ENCODE results near the gene GSS. TPM values are rescaled to one million over a fixed set of nuclear protein-coding genes. Genes with fewer than 3 reads are reported as not detected.

GSS gene
- total and polyA plus RNA-seq, 2 donors (not counting 3 experiments of a cell fraction or from before 2014, with no cell fraction given), result 47.9 to 65.1 TPM

GRCh38 chr20:34949120-34949519, 6.5 kb downstream of the GSS start:
- DNase-seq (ENCODE audit: low read depth, low spot score), result no peak
- H3K9me1 ChIP-seq (replicated peaks; ENCODE audit: control insufficient read depth, extremely low read depth, insufficient read depth, low read length), result no peaks in the 10 kb centered on the region
- TF ChIP-seq EZH2 (IDR thresholded peaks at IDR 0.05; ENCODE audit: borderline replicate concordance, low read depth, low read length, severe bottlenecking), result no peak
- TF ChIP-seq GATA2 (IDR thresholded peaks at IDR 0.05; ENCODE audit: insufficient read depth, insufficient read length, low read depth, low read length), result no peak
- TF ChIP-seq MYC (IDR thresholded peaks at IDR 0.05; ENCODE audit: low read depth, low read length), result no peak
- no peak for TF ChIP-seq POLR2AphosphoS5 (IDR thresholded peaks at IDR 0.05; ENCODE audit: insufficient read depth, low read depth, low read length)
- TF ChIP-seq POLR2A (IDR thresholded peaks at IDR 0.05; ENCODE audit: low read depth, low read length), result no peak
- TF ChIP-seq FOS (IDR thresholded peaks at IDR 0.05; ENCODE audit: borderline replicate concordance, insufficient read depth, low read length), result no peak
- no peak for TF ChIP-seq JUN (IDR thresholded peaks at IDR 0.05; ENCODE audit: borderline replicate concordance, insufficient read depth, insufficient read length, low read depth)
- TF ChIP-seq, protein P1, sequence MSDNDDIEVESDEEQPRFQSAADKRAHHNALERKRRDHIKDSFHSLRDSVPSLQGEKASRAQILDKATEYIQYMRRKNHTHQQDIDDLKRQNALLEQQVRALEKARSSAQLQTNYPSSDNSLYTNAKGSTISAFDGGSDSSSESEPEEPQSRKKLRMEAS (IDR thresholded peaks at IDR 0.05; ENCODE audit: insufficient read depth, insufficient read length), result no peak
- TF ChIP-seq, protein P2, sequence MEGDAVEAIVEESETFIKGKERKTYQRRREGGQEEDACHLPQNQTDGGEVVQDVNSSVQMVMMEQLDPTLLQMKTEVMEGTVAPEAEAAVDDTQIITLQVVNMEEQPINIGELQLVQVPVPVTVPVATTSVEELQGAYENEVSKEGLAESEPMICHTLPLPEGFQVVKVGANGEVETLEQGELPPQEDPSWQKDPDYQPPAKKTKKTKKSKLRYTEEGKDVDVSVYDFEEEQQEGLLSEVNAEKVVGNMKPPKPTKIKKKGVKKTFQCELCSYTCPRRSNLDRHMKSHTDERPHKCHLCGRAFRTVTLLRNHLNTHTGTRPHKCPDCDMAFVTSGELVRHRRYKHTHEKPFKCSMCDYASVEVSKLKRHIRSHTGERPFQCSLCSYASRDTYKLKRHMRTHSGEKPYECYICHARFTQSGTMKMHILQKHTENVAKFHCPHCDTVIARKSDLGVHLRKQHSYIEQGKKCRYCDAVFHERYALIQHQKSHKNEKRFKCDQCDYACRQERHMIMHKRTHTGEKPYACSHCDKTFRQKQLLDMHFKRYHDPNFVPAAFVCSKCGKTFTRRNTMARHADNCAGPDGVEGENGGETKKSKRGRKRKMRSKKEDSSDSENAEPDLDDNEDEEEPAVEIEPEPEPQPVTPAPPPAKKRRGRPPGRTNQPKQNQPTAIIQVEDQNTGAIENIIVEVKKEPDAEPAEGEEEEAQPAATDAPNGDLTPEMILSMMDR (IDR thresholded peaks at IDR 0.05; ENCODE audit: extremely low read depth in 1 of 2, insufficient read depth in 1 of 2, low read depth in 1 of 2, low read length in 2 of 2), result no peak
- H4K20me1 ChIP-seq (replicated peaks; ENCODE audit: control insufficient read depth, extremely low read depth, insufficient read depth, low read length), result no peaks in the 10 kb centered on the region
- H3K27me3 ChIP-seq (ENCODE audit: control insufficient read depth in 2 of 2, insufficient read depth in 2 of 2, low read length in 2 of 2), result no peaks in the 10 kb centered on the region
- no peaks in the 10 kb centered on the region for H3K9me3 ChIP-seq (replicated peaks; ENCODE audit: control insufficient read depth, insufficient read depth, low read length)
- no peak overlapping the region for H2AFZ ChIP-seq (ENCODE audit: low read depth, low read length)
- BruUV-seq (replicated peaks), result no TSS peak
- no peak overlapping the region for H3K9ac ChIP-seq (replicated peaks; ENCODE audit: extremely low read depth, insufficient read depth, low read length)
- H3K36me3 ChIP-seq (ENCODE audit: control insufficient read depth in 2 of 2, extremely low read depth in 1 of 2, insufficient read depth in 2 of 2, low read length in 2 of 2), result peaks cover 0 to under 1% of the 10 kb centered on the region in 2 experiments
- intact Hi-C loops (cut with micrococcal nuclease) (no loop called here), dilution Hi-C loops (cut with MboI; ENCODE audit: extremely low pct_ligation_motif_present, low sequenced_read_pairs) (no loop called here)
- H3K4me2 ChIP-seq (ENCODE audit: insufficient read depth, low read length), result no peak overlapping the region
- ChIA-PET POLR2A (no interaction called here), CTCF (interaction anchor here (1.6 kb wide), 1 partner anchor 33 kb away, joined by 5 read pairs; no protein-coding TSS in a partner anchor)
- H3K4me3 ChIP-seq (replicated peaks in 1 of 3; ENCODE audit: insufficient read depth in 1 of 3, low read depth in 1 of 3, low read length in 3 of 3), result no peak overlapping the region
- no peak for FAIRE-seq
- H3K27ac ChIP-seq (ENCODE audit: insufficient read depth, low read depth, low read length), result no peak overlapping the region
- H3K4me1 ChIP-seq (ENCODE audit: control insufficient read depth, extremely low read depth, insufficient read depth, low read length), result peaks cover 6% of the 10 kb centered on the region
- no peaks in the 10 kb centered on the region for H3K79me2 ChIP-seq (ENCODE audit: control insufficient read depth, insufficient read depth, low read length)

All from endothelial cell of umbilical vein (primary cell).